Measurements from ENCODE around the gene PPP3CA. TPM values are rescaled to one million over a fixed set of nuclear protein-coding genes. Genes with fewer than 3 reads are reported as not detected.

PPP3CA gene
- total RNA-seq, 2 donors from 2014 or later = 13.7 to 20.8 TPM

DNA sequence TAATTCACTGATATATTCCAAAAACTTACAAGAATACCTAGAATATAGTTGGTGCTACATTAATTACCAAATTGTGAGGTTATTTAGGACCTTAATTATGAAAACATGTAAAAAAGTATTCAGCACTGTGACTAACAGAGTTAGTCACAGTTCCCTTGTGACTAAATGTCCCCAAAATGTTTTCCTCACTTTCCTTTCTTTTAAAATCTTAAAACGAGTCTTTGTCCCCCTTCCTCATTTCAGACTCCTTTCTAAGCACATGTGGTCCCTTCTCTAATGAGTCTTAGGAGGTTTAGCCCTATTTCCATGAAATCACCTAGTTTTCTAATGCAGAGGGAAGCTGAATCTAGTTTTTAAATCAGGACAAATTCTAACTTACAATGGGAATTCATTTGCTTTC lies 175.0 kb downstream of the PPP3CA start:
- no peaks in the 10 kb centered on the region for H3K27me3 ChIP-seq
- no peaks in the 10 kb centered on the region for H3K9me3 ChIP-seq
- H3K4me1 ChIP-seq = peaks cover 8% of the 10 kb centered on the region
- intact Hi-C loops (cut with DNase I) = no loop called here
- TF ChIP-seq POLR2A (IDR thresholded peaks at IDR 0.05) = no peak
- no peak overlapping the region for H3K4me3 ChIP-seq
- DNase-seq = no peak
- ATAC-seq = no peak
- 42 to 43% methylated on average over 1 of the region's 1 CpG for WGBS, 2 donors
- no peak overlapping the region for H3K27ac ChIP-seq
- no peaks in the 10 kb centered on the region for H3K36me3 ChIP-seq (replicated peaks in 1 of 2; ENCODE audit: insufficient read depth in 1 of 2, low read depth in 2 of 2)

DNA sequence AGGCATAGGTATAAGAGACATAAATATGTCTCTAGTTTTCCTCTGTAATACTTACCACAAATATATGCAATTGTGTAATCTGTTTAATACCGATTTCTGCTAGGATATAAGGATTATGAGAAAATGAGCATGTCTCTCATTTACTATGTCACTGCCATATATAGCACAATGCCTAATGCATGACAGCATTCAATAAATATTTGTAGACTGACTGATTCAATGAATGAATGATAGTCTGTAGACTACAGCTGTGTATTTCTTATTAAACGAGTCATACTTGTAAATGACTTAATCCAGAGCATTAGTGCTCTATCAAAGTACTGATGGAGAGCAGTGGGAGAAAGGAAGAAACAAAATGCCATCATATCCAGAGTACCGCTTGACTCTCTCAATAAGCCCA lies 175.6 kb downstream of the PPP3CA start:
- DNase-seq = no peak
- TF ChIP-seq, protein P1, sequence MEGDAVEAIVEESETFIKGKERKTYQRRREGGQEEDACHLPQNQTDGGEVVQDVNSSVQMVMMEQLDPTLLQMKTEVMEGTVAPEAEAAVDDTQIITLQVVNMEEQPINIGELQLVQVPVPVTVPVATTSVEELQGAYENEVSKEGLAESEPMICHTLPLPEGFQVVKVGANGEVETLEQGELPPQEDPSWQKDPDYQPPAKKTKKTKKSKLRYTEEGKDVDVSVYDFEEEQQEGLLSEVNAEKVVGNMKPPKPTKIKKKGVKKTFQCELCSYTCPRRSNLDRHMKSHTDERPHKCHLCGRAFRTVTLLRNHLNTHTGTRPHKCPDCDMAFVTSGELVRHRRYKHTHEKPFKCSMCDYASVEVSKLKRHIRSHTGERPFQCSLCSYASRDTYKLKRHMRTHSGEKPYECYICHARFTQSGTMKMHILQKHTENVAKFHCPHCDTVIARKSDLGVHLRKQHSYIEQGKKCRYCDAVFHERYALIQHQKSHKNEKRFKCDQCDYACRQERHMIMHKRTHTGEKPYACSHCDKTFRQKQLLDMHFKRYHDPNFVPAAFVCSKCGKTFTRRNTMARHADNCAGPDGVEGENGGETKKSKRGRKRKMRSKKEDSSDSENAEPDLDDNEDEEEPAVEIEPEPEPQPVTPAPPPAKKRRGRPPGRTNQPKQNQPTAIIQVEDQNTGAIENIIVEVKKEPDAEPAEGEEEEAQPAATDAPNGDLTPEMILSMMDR (IDR thresholded peaks at IDR 0.05) = no peak
- no peak for TF ChIP-seq POLR2A (IDR thresholded peaks at IDR 0.05)
- Histone ChIP-seq H3K36me3 (replicated peaks in 1 of 2; ENCODE audit: insufficient read depth in 1 of 2, low read depth in 2 of 2) (no peaks in the 10 kb centered on the region), H3K27me3 (no peaks in the 10 kb centered on the region), H3K27ac (no peak overlapping the region), H3K4me3 (no peak overlapping the region), H3K9me3 (no peaks in the 10 kb centered on the region), H3K4me1 (peaks cover 8% of the 10 kb centered on the region)
- intact Hi-C loops (cut with DNase I) = no loop called here
- no peak for ATAC-seq
- WGBS, 2 donors = 58 to 70% methylated on average over 3 of the region's 3 CpGs

DNA sequence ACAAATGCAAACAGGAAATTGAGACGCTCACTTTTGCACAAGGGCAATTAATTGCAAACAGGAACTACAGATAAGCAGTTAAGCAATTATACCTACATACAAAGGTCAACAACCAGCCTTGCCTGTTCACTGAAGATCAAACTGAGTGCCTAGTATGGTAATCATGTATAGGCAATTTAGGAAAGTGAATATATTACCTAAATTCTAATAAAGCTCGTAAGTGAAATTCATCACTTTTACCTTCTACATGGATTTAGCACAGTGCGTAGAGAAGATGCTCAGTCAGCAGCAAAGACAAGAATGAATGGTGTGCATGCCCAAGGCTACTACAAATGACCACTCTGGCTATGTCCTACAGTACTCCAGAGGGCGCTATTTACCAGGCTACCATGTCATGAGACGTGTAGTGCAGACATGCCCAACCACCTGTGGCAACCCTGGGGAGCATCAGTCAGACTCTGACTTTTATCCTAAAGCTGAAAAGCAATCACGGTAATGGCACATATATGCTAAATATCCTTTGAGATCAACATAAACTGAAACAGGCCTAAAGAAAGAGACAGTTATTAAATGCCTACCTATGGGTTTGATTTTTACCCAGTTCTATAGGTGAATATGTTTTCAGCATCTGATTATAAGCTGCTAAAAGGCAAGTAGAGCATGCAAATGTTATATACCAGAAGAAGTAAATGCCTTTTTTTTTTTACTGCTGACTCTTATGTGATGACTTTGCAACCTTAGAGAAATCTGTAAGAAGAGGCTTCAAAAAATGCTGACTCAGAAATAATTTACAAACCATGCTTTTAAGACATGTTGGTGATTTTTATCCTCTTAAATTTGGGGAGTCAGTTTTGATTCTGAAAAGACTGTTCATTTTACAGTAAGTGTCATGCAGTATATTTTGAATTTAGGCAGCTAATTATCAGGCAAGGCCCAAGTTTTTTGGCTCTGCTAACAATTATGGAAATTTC lies 178.0 kb downstream of the PPP3CA start:
- ATAC-seq (peak; percentile 92), DNase-seq (peak; percentile 71 to 82 (median 75))
- H3K4me1 ChIP-seq = no peaks in the 10 kb centered on the region
- H3K9me3 ChIP-seq = no peaks in the 10 kb centered on the region
- H3K27me3 ChIP-seq = no peaks in the 10 kb centered on the region
- H3K36me3 ChIP-seq (replicated peaks in 1 of 2; ENCODE audit: insufficient read depth in 1 of 2, low read depth in 2 of 2) = no peaks in the 10 kb centered on the region
- intact Hi-C loops (cut with DNase I) = loop anchor here (10.0 kb wide), 1 partner anchor 555 kb away; no protein-coding TSS in a partner anchor
- no peak overlapping the region for H3K27ac ChIP-seq
- 26 to 27% methylated on average over 6 of the region's 6 CpGs for WGBS, 2 donors
- TF ChIP-seq, protein P1 (IDR thresholded peaks at IDR 0.05) = peak; percentile 49 to 88 (median 83)
- no peak for TF ChIP-seq POLR2A (IDR thresholded peaks at IDR 0.05)
- no peak overlapping the region for H3K4me3 ChIP-seq

DNA sequence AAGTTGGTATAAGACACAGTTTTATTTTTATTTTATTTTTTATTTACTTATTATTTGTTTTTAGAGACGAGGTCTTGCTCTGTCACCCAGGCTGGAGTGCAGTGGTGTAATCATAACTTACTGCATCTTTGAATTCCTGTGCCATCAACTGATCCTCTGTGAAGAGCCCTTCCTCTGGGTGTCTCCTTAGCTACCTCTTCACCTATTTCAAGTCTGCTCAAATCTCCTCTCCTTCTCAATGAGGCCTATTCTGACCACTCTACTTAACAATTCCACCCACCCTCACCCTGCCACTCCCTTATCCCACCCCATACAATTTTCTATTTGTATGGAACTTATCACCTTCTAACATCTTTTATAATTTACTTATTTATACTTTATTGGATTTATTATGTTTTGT lies 183.4 kb downstream of the PPP3CA start:
- no peaks in the 10 kb centered on the region for H3K27me3 ChIP-seq
- DNase-seq (no peak), ATAC-seq (no peak)
- no peak overlapping the region for H3K4me3 ChIP-seq
- H3K36me3 ChIP-seq (replicated peaks in 1 of 2; ENCODE audit: insufficient read depth in 1 of 2, low read depth in 2 of 2) = no peaks in the 10 kb centered on the region
- 80 to 83% methylated on average over 1 of the region's 1 CpG for WGBS, 2 donors
- H3K9me3 ChIP-seq = no peaks in the 10 kb centered on the region
- H3K4me1 ChIP-seq = no peaks in the 10 kb centered on the region
- TF ChIP-seq, protein P1 (IDR thresholded peaks at IDR 0.05) = no peak
- no peak for TF ChIP-seq POLR2A (IDR thresholded peaks at IDR 0.05)
- intact Hi-C loops (cut with DNase I) = loop anchor here (10.0 kb wide), 1 partner anchor 561 kb away; no protein-coding TSS in a partner anchor
- H3K27ac ChIP-seq = no peak overlapping the region

DNA sequence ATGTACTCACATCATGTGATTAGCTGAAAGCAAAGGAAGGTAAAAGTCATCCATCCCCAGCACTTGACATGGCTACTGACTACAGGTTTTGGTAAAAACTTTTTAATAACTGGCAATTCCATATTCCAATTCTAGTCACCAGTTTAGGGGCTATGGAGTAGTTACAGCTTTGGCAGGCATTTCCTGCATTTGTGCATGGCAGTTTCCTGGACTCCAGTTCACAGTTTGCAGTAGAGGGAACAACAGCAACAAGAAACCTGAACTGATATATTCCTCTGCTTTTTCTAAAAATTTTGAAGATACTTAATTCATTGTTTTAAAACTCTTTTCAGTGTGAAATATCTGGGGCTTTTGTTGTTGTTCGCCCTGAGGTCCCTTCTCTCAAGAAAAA lies 184.3 kb downstream of the PPP3CA start:
- WGBS, 2 donors = 75 to 97% methylated on average over 1 of the region's 1 CpG

More for the DNA sequence above, 184.3 kb downstream of the PPP3CA start:
- Histone ChIP-seq H3K27me3 (no peaks in the 10 kb centered on the region), H3K4me1 (no peaks in the 10 kb centered on the region), H3K4me3 (no peak overlapping the region), H3K9me3 (no peaks in the 10 kb centered on the region), H3K27ac (no peak overlapping the region), H3K36me3 (replicated peaks in 1 of 2; ENCODE audit: insufficient read depth in 1 of 2, low read depth in 2 of 2) (no peaks in the 10 kb centered on the region)
- DNase-seq (no peak), ATAC-seq (no peak)
- intact Hi-C loops (cut with DNase I) = loop anchor here (10.0 kb wide), 1 partner anchor 562 kb away; no protein-coding TSS in a partner anchor
- TF ChIP-seq, protein P1 (IDR thresholded peaks at IDR 0.05) = no peak
- TF ChIP-seq POLR2A (IDR thresholded peaks at IDR 0.05) = no peak
